Gastroesophageal sphincter (tissue), 3 donors: ENCODE measurements around the gene TPRA1.

ENCODE experiments used
- CTCF ChIP-seq, 4 experiments: fragments of 200-600 bp in 2 of 4; fragments of 450-650 bp in 2 of 4; sonication (generic) in 1 of 4; IDR thresholded peaks; one replicate each; pipeline ENCODE4 v1.5.1; 2017 to 2019; ENCODE audit warnings: antibody characterized with exemption in 4 of 4, mild to moderate bottlenecking in 2 of 4, moderate library complexity in 2 of 4
- POLR2A ChIP-seq, 2 donors: fragments of 450-650 bp; IDR thresholded peaks; one replicate each; pipeline ENCODE4 v1.6.1; 2017; ENCODE audit warnings: antibody characterized with exemption in 2 of 2, mild to moderate bottlenecking in 2 of 2, moderate library complexity in 1 of 2
- POLR2AphosphoS5 ChIP-seq: sonication (generic); formaldehyde crosslinking; IDR thresholded peaks from one replicate; pipeline ENCODE4 v1.6.1; 2017; ENCODE audit warnings: antibody characterized with exemption

GRCh38 chr3:127634653-127635052 lies 44.1 kb upstream of the TPRA1 start:
- TF ChIP-seq POLR2AphosphoS5: no peak
- TF ChIP-seq CTCF (IDR thresholded peaks at IDR 0.05): no peak
- no peak for TF ChIP-seq POLR2A (IDR thresholded peaks at IDR 0.05)
